B cell (primary cell): ENCODE data around the gene PGM1. TPM values are rescaled to one million over a fixed set of nuclear protein-coding genes. Genes with fewer than 3 reads are reported as not detected.

Experiments used
- ATAC-seq: fragments of 200-7000 bp; cut with Tn5 transposase; one replicate; pipeline ENCODE4 v1.10.0; 2021; ENCODE audit warnings: low read depth, mild to moderate bottlenecking, moderate number of reproducible peaks, moderate library complexity
- CTCF ChIA-PET: fragments of 350-600 bp; sonication (Branson Sonifier 250); formaldehyde crosslinking; loops from one replicate; lab custom pipeline; 2021; ENCODE audit warnings: antibody characterized with exemption, inconsistent platforms; lab: Charles Lee
- POLR2A ChIA-PET: fragments of 350-600 bp; sonication (Branson Sonifier 250); formaldehyde crosslinking; loops from one replicate; lab custom pipeline; 2021; ENCODE audit warnings: antibody characterized with exemption; lab: Charles Lee
- DNase-seq: peaks from one replicate; pipeline ENCODE4 v3.0.0; 2013
- H2AFZ ChIP-seq: 2 replicates; pipeline ENCODE4 v1.6.1; 2012; ENCODE audit warnings: mild to moderate bottlenecking, low read depth, low read length; ENCODE audit not compliant: insufficient read depth, poor library complexity, severe bottlenecking
- H3K27ac ChIP-seq, 2 donors: 1 replicate in 1 of 2; 2 replicates in 1 of 2; pipeline ENCODE4 v1.5.1; 2012 to 2013; ENCODE audit warnings: low read length in 2 of 2, mild to moderate bottlenecking in 2 of 2, moderate library complexity in 1 of 2
- H3K27me3 ChIP-seq, 4 experiments: fragments of 200-600 bp in 1 of 4; sonication (generic) in 1 of 4; replicated peaks in 1 of 4; 1 replicate in 2 of 4; 2 replicates in 2 of 4; pipeline versions ENCODE4 v1.6.1 to v1.7.0; 2013 to 2016; ENCODE audit warnings: low read length in 3 of 4, mild to moderate bottlenecking in 2 of 4, mixed read lengths in 1 of 4, moderate library complexity in 1 of 4; ENCODE audit not compliant: insufficient read depth in 4 of 4, control insufficient read depth in 3 of 4; ENCODE audit errors: control extremely low read depth in 1 of 4
- H3K36me3 ChIP-seq, 2 experiments: replicated peaks in 1 of 2; 1 replicate in 1 of 2; 2 replicates in 1 of 2; pipeline versions ENCODE4 v1.6.1 to v1.7.1; 2013; ENCODE audit warnings: low read length in 1 of 2; ENCODE audit not compliant: insufficient read depth in 2 of 2, control insufficient read depth in 1 of 2; ENCODE audit errors: control extremely low read depth in 1 of 2, extremely low read depth in 1 of 2
- H3K4me1 ChIP-seq, 2 donors: fragments of 200-600 bp in 1 of 2; sonication (generic) in 1 of 2; 1 replicate in 1 of 2; 2 replicates in 1 of 2; pipeline versions ENCODE4 v1.5.1 to v1.6.1; 2013 to 2017; ENCODE audit warnings: low read length in 2 of 2; ENCODE audit not compliant: control insufficient read depth in 2 of 2, insufficient read depth in 2 of 2
- H3K4me2 ChIP-seq: replicated peaks from 2 replicates; pipeline ENCODE3; 2012; ENCODE audit warnings: mild to moderate bottlenecking, low read depth, low read length; ENCODE audit not compliant: poor library complexity, severe bottlenecking
- H3K4me3 ChIP-seq, 5 experiments: fragments of 200-600 bp in 1 of 5; sonication (generic) in 1 of 5; 1 replicate in 3 of 5; 2 replicates in 2 of 5; pipeline versions ENCODE4 v1.5.1 to v1.7.0; 2011 to 2016; ENCODE audit warnings: low read length in 4 of 5, mild to moderate bottlenecking in 4 of 5, low read depth in 2 of 5, control low read depth in 1 of 5, moderate library complexity in 1 of 5; ENCODE audit not compliant: insufficient read depth in 1 of 5; ENCODE audit errors: control extremely low read depth in 1 of 5, extremely low read depth in 1 of 5
- H3K79me2 ChIP-seq: fragments of 200-600 bp; sonication (generic); one replicate; pipeline ENCODE4 v1.6.0; 2016; ENCODE audit warnings: low read length; ENCODE audit not compliant: control insufficient read depth, insufficient read depth
- H3K9ac ChIP-seq: fragments of 200-600 bp; sonication (generic); 2 replicates; pipeline ENCODE4 v1.6.1; 2017; ENCODE audit warnings: mild to moderate bottlenecking, low read length, moderate library complexity
- H3K9me3 ChIP-seq, 3 donors: one replicate each; pipeline versions ENCODE4 v1.6.1 to v1.7.1; 2013; ENCODE audit warnings: low read length in 2 of 3; ENCODE audit not compliant: control insufficient read depth in 2 of 3, insufficient read depth in 1 of 3; ENCODE audit errors: control extremely low read depth in 1 of 3
- H4K20me1 ChIP-seq: 2 replicates; pipeline ENCODE4 v1.6.0; 2012; ENCODE audit warnings: mild to moderate bottlenecking, low read length; ENCODE audit not compliant: insufficient read depth, control insufficient read depth, poor library complexity, severe bottlenecking
- H3K27ac Mint-ChIP-seq: one replicate; pipeline ENCODE4 v1.8.0; 2021; ENCODE audit warnings: mixed read lengths
- H3K27me3 Mint-ChIP-seq: one replicate; pipeline ENCODE4 v1.8.0; 2021; ENCODE audit warnings: mixed read lengths
- H3K4me1 Mint-ChIP-seq: one replicate; pipeline ENCODE4 v1.8.0; 2021; ENCODE audit warnings: mixed read lengths
- H3K4me3 Mint-ChIP-seq: one replicate; pipeline ENCODE4 v1.8.0; 2021; ENCODE audit warnings: mixed read lengths
- H3K9me3 Mint-ChIP-seq: one replicate; pipeline ENCODE4 v1.8.0; 2022; ENCODE audit warnings: mixed read lengths; ENCODE audit not compliant: insufficient read depth
- WGBS: methylation state at CpG from one replicate; pipeline ENCODE4 v1.1.5; 2013; ENCODE audit warnings: missing lambda C conversion rate; ENCODE audit not compliant: insufficient coverage; 5-methylcytosine and 5-hydroxymethylcytosine counted together
- intact Hi-C: fragments of 100-400 bp; cut with micrococcal nuclease; formaldehyde crosslinking; loops from one replicate; pipeline ENCODE4 v1.10.0; 2022
- polyA plus RNA-seq: library from polyadenylated mRNA; depleted of rRNA; stranded (reverse); fragments of >200 nt; gene quantifications from 2 replicates; pipeline ENCODE4 v1.2.3, GENCODE V29; 2012
- total RNA-seq, 2 donors: library from RNA; stranded (reverse); fragments of 120-200 nt in 1 of 2; gene quantifications; 1 replicate in 1 of 2; 2 replicates in 1 of 2; pipeline versions ENCODE4 v1.2.3 to v1.2.4, GENCODE V29; 2013 to 2022
- TF ChIP-seq, protein P1 (sequence below): fragments of 200-600 bp; IDR thresholded peaks from one replicate; pipeline ENCODE4 v1.8.0; 2022; ENCODE audit warnings: antibody characterized with exemption, mild to moderate bottlenecking

The PGM1 gene
- total and polyA plus RNA-seq, 2 donors (not counting 1 experiment from before 2014, with no cell fraction given): 4.2 to 13.2 TPM

DNA sequence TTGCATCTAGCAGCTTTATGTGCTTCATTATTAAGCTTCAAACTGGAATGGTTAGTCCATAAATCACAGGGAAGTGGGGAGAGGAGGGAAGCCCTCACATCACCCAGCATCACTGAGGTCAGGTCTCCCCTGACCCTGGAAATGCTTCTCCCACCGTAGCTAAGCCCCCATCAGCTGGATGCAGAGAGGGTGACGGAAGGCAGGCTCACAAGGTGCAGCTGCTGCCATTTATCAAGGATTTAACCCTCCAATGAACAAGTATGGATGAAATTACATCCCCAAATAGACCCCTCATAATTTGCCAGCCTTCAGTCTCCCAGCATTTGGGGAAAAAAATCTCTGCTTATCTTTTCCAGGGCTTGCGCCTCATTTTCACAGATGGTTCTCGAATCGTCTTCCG is 60.8 kb downstream of the PGM1 start:
- POLR2A ChIA-PET: no interaction called here
- Mint-ChIP-seq H3K4me1 (no peaks in the 10 kb centered on the region), H3K27ac (no peak overlapping the region)

DNA sequence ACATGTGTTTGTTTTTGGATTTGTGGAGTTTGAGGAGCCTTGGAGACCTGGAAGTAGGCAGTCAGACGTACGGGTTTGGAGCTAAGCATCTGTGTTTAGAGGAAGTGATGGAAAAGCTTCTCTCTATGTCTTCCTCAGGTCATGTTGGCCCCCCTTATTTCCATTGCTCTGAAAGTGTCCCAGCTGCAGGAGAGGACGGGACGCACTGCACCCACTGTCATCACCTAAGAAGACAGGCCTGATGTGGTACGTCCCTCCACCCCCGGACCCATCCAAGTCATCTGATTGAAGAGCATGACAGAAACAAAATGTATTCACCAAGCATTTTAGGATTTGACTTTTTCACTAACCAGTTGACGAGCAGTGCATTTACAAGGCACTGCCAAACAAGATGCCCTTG is 66.2 kb downstream of the PGM1 start:
- DNase-seq (no peak), ATAC-seq (no peak)
- no peak overlapping the region for H3K4me3 ChIP-seq
- H3K9me3 ChIP-seq: peaks cover 0 to under 1% (median 0%) of the 10 kb centered on the region in 3 donors
- H3K79me2 ChIP-seq: no peaks in the 10 kb centered on the region
- H3K4me1 ChIP-seq: no peaks in the 10 kb centered on the region
- Mint-ChIP-seq H3K4me3 (no peak overlapping the region), H3K27me3 (no peaks in the 10 kb centered on the region), H3K27ac (no peak overlapping the region), H3K9me3 (no peaks in the 10 kb centered on the region), H3K4me1 (no peaks in the 10 kb centered on the region)
- WGBS: 92% methylated on average over 4 of the region's 7 CpGs
- CTCF ChIA-PET: no interaction called here
- H2AFZ ChIP-seq: no peak overlapping the region
- no peak overlapping the region for H3K4me2 ChIP-seq
- H4K20me1 ChIP-seq: no peaks in the 10 kb centered on the region
- intact Hi-C loops: no loop called here
- H3K36me3 ChIP-seq: peaks cover 0 to 3% of the 10 kb centered on the region in 2 experiments
- TF ChIP-seq, protein P1, sequence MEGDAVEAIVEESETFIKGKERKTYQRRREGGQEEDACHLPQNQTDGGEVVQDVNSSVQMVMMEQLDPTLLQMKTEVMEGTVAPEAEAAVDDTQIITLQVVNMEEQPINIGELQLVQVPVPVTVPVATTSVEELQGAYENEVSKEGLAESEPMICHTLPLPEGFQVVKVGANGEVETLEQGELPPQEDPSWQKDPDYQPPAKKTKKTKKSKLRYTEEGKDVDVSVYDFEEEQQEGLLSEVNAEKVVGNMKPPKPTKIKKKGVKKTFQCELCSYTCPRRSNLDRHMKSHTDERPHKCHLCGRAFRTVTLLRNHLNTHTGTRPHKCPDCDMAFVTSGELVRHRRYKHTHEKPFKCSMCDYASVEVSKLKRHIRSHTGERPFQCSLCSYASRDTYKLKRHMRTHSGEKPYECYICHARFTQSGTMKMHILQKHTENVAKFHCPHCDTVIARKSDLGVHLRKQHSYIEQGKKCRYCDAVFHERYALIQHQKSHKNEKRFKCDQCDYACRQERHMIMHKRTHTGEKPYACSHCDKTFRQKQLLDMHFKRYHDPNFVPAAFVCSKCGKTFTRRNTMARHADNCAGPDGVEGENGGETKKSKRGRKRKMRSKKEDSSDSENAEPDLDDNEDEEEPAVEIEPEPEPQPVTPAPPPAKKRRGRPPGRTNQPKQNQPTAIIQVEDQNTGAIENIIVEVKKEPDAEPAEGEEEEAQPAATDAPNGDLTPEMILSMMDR: no peak
- no peaks in the 10 kb centered on the region for H3K27me3 ChIP-seq
- H3K27ac ChIP-seq: no peak overlapping the region
- H3K9ac ChIP-seq: no peak overlapping the region
- POLR2A ChIA-PET: no interaction called here

More for the DNA sequence above, 60.8 kb downstream of the PGM1 start:
- H3K4me3 Mint-ChIP-seq: no peak overlapping the region
- H3K9ac ChIP-seq: no peak overlapping the region
- peaks cover 0 to 8% of the 10 kb centered on the region in 2 experiments for H3K36me3 ChIP-seq
- CTCF ChIA-PET: interaction anchor here (0.7 kb wide), 1 partner anchor 427 kb away, joined by 3 read pairs; no protein-coding TSS in a partner anchor
- WGBS: 98% methylated on average over 6 of the region's 6 CpGs
- H3K4me3 ChIP-seq: no peak overlapping the region
- no peak for ATAC-seq
- no peaks in the 10 kb centered on the region for H3K9me3 ChIP-seq
- DNase-seq: no peak
- no peaks in the 10 kb centered on the region for H3K9me3 Mint-ChIP-seq
- H3K4me1 ChIP-seq: no peaks in the 10 kb centered on the region
- H4K20me1 ChIP-seq: no peaks in the 10 kb centered on the region
- H3K27me3 Mint-ChIP-seq: no peaks in the 10 kb centered on the region
- TF ChIP-seq, protein P1: no peak
- H2AFZ ChIP-seq: no peak overlapping the region
- no peaks in the 10 kb centered on the region for H3K79me2 ChIP-seq
- no peaks in the 10 kb centered on the region for H3K27me3 ChIP-seq
- intact Hi-C loops: no loop called here
- H3K4me2 ChIP-seq: no peak overlapping the region
- no peak overlapping the region for H3K27ac ChIP-seq
